Limb (tissue), 2 donors: ENCODE results near the gene TPGS1.

Experiments
- DNase-seq, 2 donors: peaks; one replicate each; pipeline ENCODE4 v3.0.0-alpha.2; 2016; ENCODE audit errors: extremely low spot score in 2 of 2

TPGS1 gene

GRCh38 chr19:538641-539428 lies 31.5 kb downstream of the TPGS1 start:
- no peak for DNase-seq

GRCh38 chr19:539429-540030 lies 32.2 kb downstream of the TPGS1 start:
- no peak for DNase-seq

- DNase-seq: peak in 1 of 2 donors; percentile 26
These were observed 33.8 kb downstream of the TPGS1 start for GRCh38 chr19:540867-541637.

GRCh38 chr19:541699-542098 lies 34.4 kb downstream of the TPGS1 start:
- peak in 1 of 2 donors; percentile 24 for DNase-seq

- no peak for DNase-seq
These were observed 35.0 kb downstream of the TPGS1 start for GRCh38 chr19:542173-542866.

- peak in 1 of 2 donors; percentile 29 for DNase-seq
These were observed 36.8 kb downstream of the TPGS1 start, which contains the start of gene GZMM for GRCh38 chr19:543910-544608. Gene GZMM (plus strand): TSS chr19:544053. CDS start chr19:544072, 19 bp downstream.

- peak in 1 of 2 donors; percentile 26 for DNase-seq
These were observed 39.8 kb downstream of the TPGS1 start for GRCh38 chr19:547117-547516.

- DNase-seq: peak in 1 of 2 donors; percentile 26
These were observed 40.8 kb downstream of the TPGS1 start for GRCh38 chr19:547836-548720.

GRCh38 chr19:548886-549830 lies 41.9 kb downstream of the TPGS1 start:
- peak in 1 of 2 donors; percentile 27 for DNase-seq

GRCh38 chr19:554817-555216 lies 47.5 kb downstream of the TPGS1 start:
- DNase-seq: no peak

GRCh38 chr19:555474-555808 lies 48.1 kb downstream of the TPGS1 start:
- DNase-seq: no peak

- DNase-seq: peak in 1 of 2 donors; percentile 23
These were observed 49.5 kb downstream of the TPGS1 start for GRCh38 chr19:556611-557382.

- peak in 1 of 2 donors; percentile 45 for DNase-seq
These were observed 51.6 kb downstream of the TPGS1 start for GRCh38 chr19:558770-559439.

- no peak for DNase-seq
These were observed 52.8 kb downstream of the TPGS1 start for GRCh38 chr19:560121-560520.

- DNase-seq: peak in 1 of 2 donors; percentile 38
These were observed 59.1 kb downstream of the TPGS1 start for GRCh38 chr19:566403-566802.

- DNase-seq: no peak
These were observed 59.5 kb downstream of the TPGS1 start for GRCh38 chr19:566844-567243.

- no peak for DNase-seq
These were observed 60.1 kb downstream of the TPGS1 start for GRCh38 chr19:567296-567900.
